ENCODE measurements around the gene CBX8. TPM values are rescaled to one million over a fixed set of nuclear protein-coding genes. Genes with fewer than 3 reads are reported as not detected.
A peak's percentile ranks its signal among the peaks of the same experiment; 100 is the strongest.

CBX8 gene
- total and polyA plus RNA-seq, 4 donors: 4.8 to 9.3 (median 5.5) TPM

- H3K27me3 ChIP-seq (ENCODE audit: control insufficient read depth in 3 of 3, insufficient read depth in 3 of 3, low read length in 2 of 3): peaks cover 0 to 36% (median 27%) of the 10 kb centered on the region in 3 donors
- 3 to 4% methylated on average over 64 to 74 of the region's 74 CpGs for WGBS, 2 donors
- H3K4me1 ChIP-seq (ENCODE audit: control insufficient read depth in 5 of 5, insufficient read depth in 5 of 5, low read length in 5 of 5): peaks cover 3 to 59% (median 29%) of the 10 kb centered on the region in 5 donors
- DNase-seq: peak; percentile 77 to 85 (median 79)
- no peak overlapping the region for H3K27ac ChIP-seq (ENCODE audit: low read depth in 1 of 2, low read length in 1 of 2)
- TF ChIP-seq, protein P1, sequence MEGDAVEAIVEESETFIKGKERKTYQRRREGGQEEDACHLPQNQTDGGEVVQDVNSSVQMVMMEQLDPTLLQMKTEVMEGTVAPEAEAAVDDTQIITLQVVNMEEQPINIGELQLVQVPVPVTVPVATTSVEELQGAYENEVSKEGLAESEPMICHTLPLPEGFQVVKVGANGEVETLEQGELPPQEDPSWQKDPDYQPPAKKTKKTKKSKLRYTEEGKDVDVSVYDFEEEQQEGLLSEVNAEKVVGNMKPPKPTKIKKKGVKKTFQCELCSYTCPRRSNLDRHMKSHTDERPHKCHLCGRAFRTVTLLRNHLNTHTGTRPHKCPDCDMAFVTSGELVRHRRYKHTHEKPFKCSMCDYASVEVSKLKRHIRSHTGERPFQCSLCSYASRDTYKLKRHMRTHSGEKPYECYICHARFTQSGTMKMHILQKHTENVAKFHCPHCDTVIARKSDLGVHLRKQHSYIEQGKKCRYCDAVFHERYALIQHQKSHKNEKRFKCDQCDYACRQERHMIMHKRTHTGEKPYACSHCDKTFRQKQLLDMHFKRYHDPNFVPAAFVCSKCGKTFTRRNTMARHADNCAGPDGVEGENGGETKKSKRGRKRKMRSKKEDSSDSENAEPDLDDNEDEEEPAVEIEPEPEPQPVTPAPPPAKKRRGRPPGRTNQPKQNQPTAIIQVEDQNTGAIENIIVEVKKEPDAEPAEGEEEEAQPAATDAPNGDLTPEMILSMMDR (IDR thresholded peaks at IDR 0.05; ENCODE audit: control extremely low read depth, extremely low read depth): no peak
- no peak for ATAC-seq (ENCODE audit: insufficient read depth, low FRiP score)
- H3K9ac ChIP-seq (ENCODE audit: insufficient read depth in 1 of 2, low read length in 2 of 2): no peak overlapping the region
- peaks cover 0 to 4% (median 0%) of the 10 kb centered on the region in 4 donors for H3K36me3 ChIP-seq (ENCODE audit: control insufficient read depth in 4 of 4, insufficient read depth in 4 of 4, low read length in 4 of 4)
- H3K4me3 ChIP-seq: no peak overlapping the region
- peaks cover 0 to 4% (median 0%) of the 10 kb centered on the region in 4 donors for H3K9me3 ChIP-seq (ENCODE audit: control insufficient read depth in 4 of 4, insufficient read depth in 3 of 4, low read length in 3 of 4)
Measured at GRCh38 chr17:79840269-79840988, 43.6 kb upstream of the CBX8 start.

DNA sequence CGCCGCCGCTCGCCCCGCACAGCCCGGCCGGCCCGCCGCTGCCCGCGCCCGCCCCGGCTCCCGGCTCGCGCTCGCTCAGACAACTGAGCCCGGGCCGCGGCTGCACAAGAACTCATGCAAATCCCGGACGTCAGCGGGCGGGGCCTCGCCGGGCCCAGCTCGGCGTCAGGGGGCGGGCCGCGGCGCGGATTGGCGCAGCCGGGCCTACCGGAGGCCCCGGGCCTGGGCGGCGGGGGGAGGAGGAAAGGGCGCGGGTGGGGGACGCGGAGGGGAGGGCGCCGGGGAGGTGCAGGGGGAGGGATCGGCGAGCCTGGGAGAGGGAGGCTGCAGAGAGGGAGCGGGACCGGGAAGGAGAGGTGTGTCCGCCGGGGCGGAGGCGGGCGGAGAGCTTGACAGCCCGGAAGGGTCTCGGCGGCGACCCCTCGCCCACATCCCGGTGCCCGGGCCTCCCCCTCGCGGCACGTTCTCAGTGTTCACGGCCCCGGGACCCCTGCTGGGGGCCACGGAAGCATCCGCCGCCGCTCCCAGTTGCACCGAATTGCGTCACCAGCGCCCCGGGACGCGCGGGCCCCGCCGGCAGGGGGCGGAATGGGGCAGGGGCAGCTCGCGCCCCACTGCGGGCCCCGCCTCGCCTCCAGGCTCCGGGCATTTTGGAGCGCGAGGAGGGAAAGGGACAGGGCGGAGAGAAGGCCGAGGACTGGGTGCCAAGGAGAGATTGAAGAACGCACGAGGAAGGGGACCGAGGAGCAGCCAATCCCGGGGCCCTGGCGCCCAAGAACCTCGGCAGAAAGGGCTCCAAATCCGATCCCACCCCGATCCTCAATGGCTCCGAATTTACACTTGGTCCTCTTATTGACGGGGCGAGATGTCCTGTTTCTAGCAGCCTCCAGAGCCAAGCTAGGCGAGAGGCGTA, 42.7 kb upstream of the CBX8 start, which contains the start of gene CBX4:
Gene CBX4, minus strand, starts transcription at position 85 of the 913 bp plus-strand sequence. CDS start 189 bp downstream, outside the sequence.
- peaks cover 3 to 55% (median 31%) of the 10 kb centered on the region in 5 donors for H3K4me1 ChIP-seq (ENCODE audit: control insufficient read depth in 5 of 5, insufficient read depth in 5 of 5, low read length in 5 of 5)
- H3K27ac ChIP-seq (ENCODE audit: low read depth in 1 of 2, low read length in 1 of 2): peak within 1 kb of the TSS; percentile 88 to 96
- ATAC-seq (ENCODE audit: insufficient read depth, low FRiP score): peak; percentile 68
- DNase-seq: peak; percentile 95 to 97 (median 96)
- peak within 1 kb of the TSS in 1 of 2 donors; percentile 86 for H3K9ac ChIP-seq (ENCODE audit: insufficient read depth in 1 of 2, low read length in 2 of 2)
- H3K4me3 ChIP-seq: peak within 1 kb of the TSS; percentile 73
- peaks cover 0 to 36% (median 27%) of the 10 kb centered on the region in 3 donors for H3K27me3 ChIP-seq (ENCODE audit: control insufficient read depth in 3 of 3, insufficient read depth in 3 of 3, low read length in 2 of 3)
- TF ChIP-seq, protein P1 (IDR thresholded peaks at IDR 0.05; ENCODE audit: control extremely low read depth, extremely low read depth): peak; percentile 7
- peaks cover 0 to 12% (median 3%) of the 10 kb centered on the region in 4 donors for H3K36me3 ChIP-seq (ENCODE audit: control insufficient read depth in 4 of 4, insufficient read depth in 4 of 4, low read length in 4 of 4)
- WGBS, 2 donors: 1% methylated on average over 52 to 102 of the region's 103 CpGs
- peaks cover 0 to 4% (median 0%) of the 10 kb centered on the region in 4 donors for H3K9me3 ChIP-seq (ENCODE audit: control insufficient read depth in 4 of 4, insufficient read depth in 3 of 4, low read length in 3 of 4)

GRCh38 chr17:79838522-79839274, 41.8 kb upstream of the CBX8 start:
- ATAC-seq (ENCODE audit: insufficient read depth, low FRiP score) (no peak), DNase-seq (peak; percentile 68 to 83 (median 73))
- Histone ChIP-seq H3K27me3 (ENCODE audit: control insufficient read depth in 3 of 3, insufficient read depth in 3 of 3, low read length in 2 of 3) (peaks cover 0 to 34% (median 27%) of the 10 kb centered on the region in 3 donors), H3K9ac (ENCODE audit: insufficient read depth in 1 of 2, low read length in 2 of 2) (peak overlapping the region in 1 of 2 donors; percentile 86), H3K4me3 (peak overlapping the region; percentile 73), H3K9me3 (ENCODE audit: control insufficient read depth in 4 of 4, insufficient read depth in 3 of 4, low read length in 3 of 4) (peaks cover 0 to 4% (median 0%) of the 10 kb centered on the region in 4 donors), H3K4me1 (ENCODE audit: control insufficient read depth in 5 of 5, insufficient read depth in 5 of 5, low read length in 5 of 5) (peaks cover 3 to 51% (median 32%) of the 10 kb centered on the region in 5 donors), H3K27ac (ENCODE audit: low read depth in 1 of 2, low read length in 1 of 2) (peak overlapping the region; percentile 88 to 96), H3K36me3 (ENCODE audit: control insufficient read depth in 4 of 4, insufficient read depth in 4 of 4, low read length in 4 of 4) (peaks cover 0 to 21% (median 7%) of the 10 kb centered on the region in 4 donors)
- 1% methylated on average over 36 to 67 of the region's 67 CpGs for WGBS, 2 donors
- TF ChIP-seq, protein P1 (IDR thresholded peaks at IDR 0.05; ENCODE audit: control extremely low read depth, extremely low read depth): no peak
